Astrocyte (in vitro differentiated cells and primary cell): ENCODE measurements around the gene PAX6. TPM values are rescaled to one million over a fixed set of nuclear protein-coding genes. Genes with fewer than 3 reads are reported as not detected.
A peak's percentile ranks its signal among the peaks of the same experiment; 100 is the strongest.

ENCODE experiments used
- DNase-seq: peaks from one replicate; pipeline ENCODE4 v3.0.0-alpha.2; 2010; ENCODE audit warnings: low read depth
- FAIRE-seq: peaks from 2 replicates; lab custom pipeline; 2011; peaks lifted over from hg19 to GRCh38; lab: Jason Lieb, UNC
- H2AFZ ChIP-seq: 2 replicates; pipeline ENCODE4 v1.6.0; 2012; ENCODE audit warnings: low read depth, low read length, inconsistent platforms
- H3K27ac ChIP-seq: 2 replicates; pipeline ENCODE4 v1.5.1; 2011; ENCODE audit warnings: low read depth, low read length, inconsistent platforms
- H3K27me3 ChIP-seq: 2 replicates; pipeline ENCODE4 v1.6.0; 2011; ENCODE audit warnings: low read length, inconsistent platforms; ENCODE audit not compliant: insufficient read depth
- H3K36me3 ChIP-seq: 2 replicates; pipeline ENCODE4 v1.5.1; 2011; ENCODE audit warnings: low read length, inconsistent platforms; ENCODE audit not compliant: insufficient read depth
- H3K4me1 ChIP-seq: 2 replicates; pipeline ENCODE4 v1.5.1; 2011; ENCODE audit warnings: low read length, inconsistent platforms; ENCODE audit not compliant: insufficient read depth
- H3K4me2 ChIP-seq: 2 replicates; pipeline ENCODE4 v1.6.0; 2012; ENCODE audit warnings: low read length, inconsistent platforms
- H3K4me3 ChIP-seq: 2 replicates; pipeline ENCODE4 v1.5.1; 2011; ENCODE audit warnings: low read depth, mild to moderate bottlenecking, low read length, inconsistent platforms; ENCODE audit not compliant: insufficient read depth
- H3K79me2 ChIP-seq: 2 replicates; pipeline ENCODE4 v1.6.0; 2012; ENCODE audit warnings: mild to moderate bottlenecking, low read length, inconsistent platforms; ENCODE audit not compliant: insufficient read depth
- H3K9ac ChIP-seq: 2 replicates; pipeline ENCODE4 v1.6.0; 2012; ENCODE audit warnings: mild to moderate bottlenecking, low read length, inconsistent platforms
- H3K9me3 ChIP-seq: 2 replicates; pipeline ENCODE4 v1.5.1; 2012; ENCODE audit warnings: low read depth, mild to moderate bottlenecking, low read length, inconsistent platforms; ENCODE audit not compliant: insufficient read depth
- H4K20me1 ChIP-seq: 2 replicates; pipeline ENCODE4 v1.6.0; 2012; ENCODE audit warnings: low read length, inconsistent platforms; ENCODE audit not compliant: insufficient read depth
- H3K27ac Mint-ChIP-seq: one replicate; pipeline ENCODE4 v1.8.0; 2021; ENCODE audit warnings: mild to moderate bottlenecking, mixed read lengths; ENCODE audit not compliant: unreplicated experiment
- H3K27me3 Mint-ChIP-seq: one replicate; pipeline ENCODE4 v1.8.0; 2021; ENCODE audit warnings: low read depth, mixed read lengths; ENCODE audit not compliant: unreplicated experiment
- H3K36me3 Mint-ChIP-seq: one replicate; pipeline ENCODE4 v1.8.0; 2021; ENCODE audit warnings: low read depth, mixed read lengths; ENCODE audit not compliant: unreplicated experiment
- H3K4me1 Mint-ChIP-seq: one replicate; pipeline ENCODE4 v1.8.0; 2021; ENCODE audit warnings: low read depth, mixed read lengths; ENCODE audit not compliant: unreplicated experiment
- H3K4me3 Mint-ChIP-seq: one replicate; pipeline ENCODE4 v1.8.0; 2021; ENCODE audit warnings: mild to moderate bottlenecking, moderate library complexity, mixed read lengths; ENCODE audit not compliant: unreplicated experiment
- H3K9me3 Mint-ChIP-seq: one replicate; pipeline ENCODE4 v1.8.0; 2021; ENCODE audit warnings: mild to moderate bottlenecking, mixed read lengths; ENCODE audit not compliant: unreplicated experiment
- EZH2 ChIP-seq: IDR thresholded peaks from 2 replicates; pipeline ENCODE4 v1.6.1; 2012; ENCODE audit warnings: mild to moderate bottlenecking, low read length, inconsistent platforms; ENCODE audit not compliant: insufficient read depth
- total RNA-seq: library from RNA; stranded (reverse); gene quantifications from 2 replicates; pipeline ENCODE4 v1.2.1, GENCODE V29; 2021
- TF ChIP-seq, protein P1 (sequence below): IDR thresholded peaks from 2 replicates; pipeline ENCODE4 v1.5.1; 2011; ENCODE audit warnings: low read depth, mild to moderate bottlenecking, inconsistent platforms, low read length, moderate library complexity; ENCODE audit not compliant: insufficient read depth

Gene PAX6
- total RNA-seq, 1 donor from 2014 or later, result 12.2 TPM

GRCh38 chr11:31780078-31780477 is 31.0 kb downstream of the PAX6 start:
- no peaks in the 10 kb centered on the region for H3K36me3 Mint-ChIP-seq
- Histone ChIP-seq H4K20me1 (no peaks in the 10 kb centered on the region), H2AFZ (no peak overlapping the region), H3K27ac (peak overlapping the region; percentile 89), H3K36me3 (no peaks in the 10 kb centered on the region), H3K27me3 (no peaks in the 10 kb centered on the region), H3K4me1 (peaks cover 14% of the 10 kb centered on the region), H3K4me2 (peak overlapping the region; percentile 82), H3K79me2 (no peaks in the 10 kb centered on the region), H3K4me3 (no peak overlapping the region), H3K9me3 (no peaks in the 10 kb centered on the region), H3K9ac (no peak overlapping the region)
- H3K4me3 Mint-ChIP-seq, result no peak overlapping the region
- TF ChIP-seq, protein P1, sequence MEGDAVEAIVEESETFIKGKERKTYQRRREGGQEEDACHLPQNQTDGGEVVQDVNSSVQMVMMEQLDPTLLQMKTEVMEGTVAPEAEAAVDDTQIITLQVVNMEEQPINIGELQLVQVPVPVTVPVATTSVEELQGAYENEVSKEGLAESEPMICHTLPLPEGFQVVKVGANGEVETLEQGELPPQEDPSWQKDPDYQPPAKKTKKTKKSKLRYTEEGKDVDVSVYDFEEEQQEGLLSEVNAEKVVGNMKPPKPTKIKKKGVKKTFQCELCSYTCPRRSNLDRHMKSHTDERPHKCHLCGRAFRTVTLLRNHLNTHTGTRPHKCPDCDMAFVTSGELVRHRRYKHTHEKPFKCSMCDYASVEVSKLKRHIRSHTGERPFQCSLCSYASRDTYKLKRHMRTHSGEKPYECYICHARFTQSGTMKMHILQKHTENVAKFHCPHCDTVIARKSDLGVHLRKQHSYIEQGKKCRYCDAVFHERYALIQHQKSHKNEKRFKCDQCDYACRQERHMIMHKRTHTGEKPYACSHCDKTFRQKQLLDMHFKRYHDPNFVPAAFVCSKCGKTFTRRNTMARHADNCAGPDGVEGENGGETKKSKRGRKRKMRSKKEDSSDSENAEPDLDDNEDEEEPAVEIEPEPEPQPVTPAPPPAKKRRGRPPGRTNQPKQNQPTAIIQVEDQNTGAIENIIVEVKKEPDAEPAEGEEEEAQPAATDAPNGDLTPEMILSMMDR, result no peak
- no peak for TF ChIP-seq EZH2
- H3K9me3 Mint-ChIP-seq, result peaks cover 4% of the 10 kb centered on the region
- H3K4me1 Mint-ChIP-seq, result peaks cover 24% of the 10 kb centered on the region
- H3K27me3 Mint-ChIP-seq, result no peaks in the 10 kb centered on the region
- DNase-seq, result no peak
- no peak for FAIRE-seq
- no peak overlapping the region for H3K27ac Mint-ChIP-seq

- TF ChIP-seq, protein P1, result no peak
- TF ChIP-seq EZH2, result no peak
- Histone ChIP-seq H3K4me2 (peak overlapping the region; percentile 82), H3K27me3 (no peaks in the 10 kb centered on the region), H2AFZ (peak overlapping the region; percentile 74), H3K27ac (peak overlapping the region; percentile 89), H3K9me3 (no peaks in the 10 kb centered on the region), H3K36me3 (no peaks in the 10 kb centered on the region), H4K20me1 (no peaks in the 10 kb centered on the region), H3K4me3 (peak overlapping the region; percentile 42), H3K4me1 (peaks cover 14% of the 10 kb centered on the region), H3K79me2 (no peaks in the 10 kb centered on the region), H3K9ac (peak overlapping the region; percentile 72)
- FAIRE-seq (peak; percentile 99), DNase-seq (peak; percentile 74)
- no peaks in the 10 kb centered on the region for H3K36me3 Mint-ChIP-seq
- H3K27ac Mint-ChIP-seq, result peak overlapping the region; percentile 91
- peaks cover 24% of the 10 kb centered on the region for H3K4me1 Mint-ChIP-seq
- no peak overlapping the region for H3K4me3 Mint-ChIP-seq
- no peaks in the 10 kb centered on the region for H3K27me3 Mint-ChIP-seq
- H3K9me3 Mint-ChIP-seq, result peaks cover 4% of the 10 kb centered on the region
Measured at GRCh38 chr11:31779374-31779791, 31.7 kb downstream of the PAX6 start.

DNA sequence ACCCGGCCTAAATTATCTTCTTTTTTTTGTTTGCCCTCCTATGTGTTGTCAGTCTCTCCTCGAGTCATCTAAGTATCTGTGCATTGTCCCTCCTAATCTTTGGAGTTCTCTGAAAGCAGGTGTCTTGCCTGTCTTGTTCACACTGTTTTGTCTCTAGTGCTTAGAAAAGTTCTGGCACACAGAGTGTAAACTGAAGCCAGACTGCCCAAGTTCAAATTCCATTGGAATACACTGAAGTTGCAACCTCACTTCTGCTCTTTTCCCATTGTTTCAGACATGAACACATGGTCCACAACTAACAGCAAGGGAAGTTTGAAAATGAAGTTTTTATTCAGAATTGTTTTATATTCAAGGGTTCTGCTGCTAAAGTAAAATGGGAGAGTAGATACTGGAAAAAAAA is 38.7 kb downstream of the PAX6 start:
- Histone ChIP-seq H4K20me1 (no peaks in the 10 kb centered on the region), H3K27ac (no peak overlapping the region), H3K36me3 (no peaks in the 10 kb centered on the region), H3K79me2 (no peaks in the 10 kb centered on the region), H3K4me3 (no peak overlapping the region), H2AFZ (no peak overlapping the region), H3K9me3 (no peaks in the 10 kb centered on the region), H3K4me1 (no peaks in the 10 kb centered on the region), H3K4me2 (no peak overlapping the region), H3K9ac (no peak overlapping the region), H3K27me3 (no peaks in the 10 kb centered on the region)
- H3K4me1 Mint-ChIP-seq, result no peaks in the 10 kb centered on the region
- no peak for FAIRE-seq
- peaks cover 2% of the 10 kb centered on the region for H3K36me3 Mint-ChIP-seq
- no peaks in the 10 kb centered on the region for H3K27me3 Mint-ChIP-seq
- no peak for TF ChIP-seq EZH2
- TF ChIP-seq, protein P1, result no peak
- H3K9me3 Mint-ChIP-seq, result peaks cover 2% of the 10 kb centered on the region
- peak; percentile 8 for DNase-seq
- H3K27ac Mint-ChIP-seq, result no peak overlapping the region
- no peak overlapping the region for H3K4me3 Mint-ChIP-seq
